WI38 (cell line): ENCODE data around the gene LMF1.

Source experiments
- H3K4me3 ChIP-seq: 2 replicates; pipeline ENCODE4 v1.5.1; 2011; ENCODE audit warnings: low read depth, mild to moderate bottlenecking, control low read depth, low read length
- TF ChIP-seq, protein P1 (sequence below): IDR thresholded peaks from 2 replicates; pipeline ENCODE4 v1.5.1; 2012; ENCODE audit warnings: low read depth, mild to moderate bottlenecking, control low read depth, low read length

LMF1 gene

DNA sequence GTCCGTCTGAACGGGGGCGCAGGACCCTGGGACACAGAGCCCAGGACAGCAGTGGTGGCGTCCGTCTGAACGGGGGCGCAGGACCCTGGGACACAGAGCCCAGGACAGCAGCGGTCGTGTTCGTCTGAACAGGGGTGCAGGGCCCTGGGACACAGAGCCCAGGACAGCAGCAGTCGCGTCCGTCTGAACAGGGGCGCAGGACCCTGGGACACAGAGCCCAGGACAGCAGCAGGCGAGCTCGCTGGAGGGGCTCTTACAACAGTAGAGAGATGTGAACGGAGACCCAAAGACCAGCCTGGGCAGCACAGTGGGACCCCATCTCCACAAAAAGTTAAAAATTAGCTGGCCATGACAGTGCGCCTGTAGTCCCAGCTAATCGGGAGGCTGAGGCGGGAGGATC lies 40.7 kb downstream of the LMF1 start:
- no peak overlapping the region for H3K4me3 ChIP-seq
- TF ChIP-seq, protein P1, sequence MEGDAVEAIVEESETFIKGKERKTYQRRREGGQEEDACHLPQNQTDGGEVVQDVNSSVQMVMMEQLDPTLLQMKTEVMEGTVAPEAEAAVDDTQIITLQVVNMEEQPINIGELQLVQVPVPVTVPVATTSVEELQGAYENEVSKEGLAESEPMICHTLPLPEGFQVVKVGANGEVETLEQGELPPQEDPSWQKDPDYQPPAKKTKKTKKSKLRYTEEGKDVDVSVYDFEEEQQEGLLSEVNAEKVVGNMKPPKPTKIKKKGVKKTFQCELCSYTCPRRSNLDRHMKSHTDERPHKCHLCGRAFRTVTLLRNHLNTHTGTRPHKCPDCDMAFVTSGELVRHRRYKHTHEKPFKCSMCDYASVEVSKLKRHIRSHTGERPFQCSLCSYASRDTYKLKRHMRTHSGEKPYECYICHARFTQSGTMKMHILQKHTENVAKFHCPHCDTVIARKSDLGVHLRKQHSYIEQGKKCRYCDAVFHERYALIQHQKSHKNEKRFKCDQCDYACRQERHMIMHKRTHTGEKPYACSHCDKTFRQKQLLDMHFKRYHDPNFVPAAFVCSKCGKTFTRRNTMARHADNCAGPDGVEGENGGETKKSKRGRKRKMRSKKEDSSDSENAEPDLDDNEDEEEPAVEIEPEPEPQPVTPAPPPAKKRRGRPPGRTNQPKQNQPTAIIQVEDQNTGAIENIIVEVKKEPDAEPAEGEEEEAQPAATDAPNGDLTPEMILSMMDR, result no peak

DNA sequence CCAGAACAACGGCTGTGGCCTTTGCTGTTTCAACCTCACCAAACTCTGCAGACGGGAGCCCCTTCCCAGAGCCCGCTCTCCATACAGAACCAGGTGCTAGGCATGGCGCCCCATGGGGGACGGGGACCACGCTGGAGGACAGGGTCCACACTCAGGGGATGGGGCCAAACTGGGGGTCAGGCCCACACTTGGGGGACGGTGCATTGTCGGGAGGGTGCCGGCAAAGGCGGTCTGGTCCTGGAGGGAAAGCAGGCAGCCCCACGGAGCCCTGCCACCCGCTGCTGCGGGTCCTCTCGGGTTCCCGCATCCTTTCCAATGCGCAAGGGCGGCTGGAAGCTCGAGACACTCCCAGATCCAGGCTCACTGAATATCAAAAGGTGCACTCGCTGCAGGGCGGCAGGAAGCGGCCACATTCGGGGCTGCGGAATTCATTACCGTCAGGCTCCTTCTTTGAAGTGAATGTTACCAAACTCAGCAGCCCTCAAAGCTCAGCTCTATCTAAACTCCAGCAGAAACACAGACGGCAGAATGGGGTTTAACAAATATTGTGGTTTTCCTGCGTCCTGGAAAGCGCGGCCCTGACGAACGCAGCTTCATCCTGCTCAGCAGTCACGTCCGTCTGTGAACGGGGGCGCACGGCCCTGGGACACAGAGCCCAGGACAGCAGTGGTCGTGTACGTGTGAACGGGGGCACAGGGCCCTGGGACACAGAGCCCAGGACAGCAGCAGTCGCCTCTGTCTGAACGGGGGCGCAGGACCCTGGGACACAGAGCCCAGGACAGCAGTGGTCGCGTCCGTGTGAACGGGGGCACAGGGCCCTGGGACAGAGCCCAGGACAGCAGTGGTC lies 41.3 kb downstream of the LMF1 start:
- no peak overlapping the region for H3K4me3 ChIP-seq
- TF ChIP-seq, protein P1, result no peak

DNA sequence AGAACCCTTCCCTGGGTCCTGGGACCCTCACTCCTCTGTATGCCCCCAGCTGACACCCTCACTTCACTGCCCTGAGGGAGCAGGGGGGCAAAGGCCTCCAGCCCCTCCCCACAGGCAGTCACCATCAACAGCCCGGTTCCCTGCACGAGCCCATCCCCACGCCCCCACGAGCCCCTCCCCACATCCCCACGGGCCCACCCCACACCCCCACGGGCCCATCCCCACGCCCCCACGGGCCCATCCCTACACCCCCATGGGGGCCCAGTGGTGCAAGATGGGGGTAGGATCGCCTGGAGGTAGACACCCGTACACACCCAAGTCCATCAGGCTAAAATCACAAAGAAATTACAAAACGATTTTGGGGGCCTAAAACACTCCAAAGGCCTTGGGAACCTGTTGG lies 42.3 kb downstream of the LMF1 start:
- no peak overlapping the region for H3K4me3 ChIP-seq
- TF ChIP-seq, protein P1, result no peak

DNA sequence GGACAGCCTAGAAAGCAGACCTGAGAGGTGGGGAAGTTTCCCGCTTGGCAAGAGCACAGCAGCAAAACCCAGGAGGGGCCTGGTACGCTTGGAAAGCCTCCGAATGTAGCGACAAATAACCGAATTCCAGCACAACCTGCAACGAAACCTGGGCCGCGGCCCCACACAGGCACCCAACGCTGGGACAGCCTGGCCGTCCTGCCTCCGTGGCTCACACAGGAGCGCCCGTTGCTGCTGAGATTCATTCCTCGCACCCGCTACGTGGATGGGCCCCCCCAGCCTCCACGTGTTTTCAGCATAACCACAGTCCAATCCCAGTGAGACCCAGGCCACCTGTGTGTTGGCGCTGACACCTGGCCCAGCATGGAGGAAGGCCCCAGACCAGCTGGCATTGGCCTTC lies 42.9 kb downstream of the LMF1 start:
- TF ChIP-seq, protein P1, result no peak
- H3K4me3 ChIP-seq, result no peak overlapping the region

DNA sequence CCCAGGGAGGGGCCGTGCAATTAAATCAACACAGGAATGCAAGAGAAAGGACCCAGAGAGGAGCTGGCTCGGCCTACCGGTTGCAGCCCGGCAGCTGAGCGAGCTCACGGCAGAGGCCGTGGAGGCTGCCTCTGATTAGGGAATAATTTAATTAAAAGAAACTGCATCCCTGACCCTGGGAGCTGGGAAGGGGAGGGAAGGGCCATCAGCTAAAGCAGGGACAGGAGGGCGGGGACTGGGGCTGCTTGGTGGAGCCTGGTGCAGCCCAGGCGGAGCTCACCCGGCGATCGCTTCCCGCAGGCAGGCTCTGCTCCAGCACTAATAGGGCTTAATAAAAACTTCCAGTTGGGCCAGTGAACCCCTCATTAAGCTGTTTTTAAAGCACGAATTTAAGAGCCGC lies 43.4 kb downstream of the LMF1 start:
- H3K4me3 ChIP-seq, result no peak overlapping the region
- TF ChIP-seq, protein P1, result no peak

DNA sequence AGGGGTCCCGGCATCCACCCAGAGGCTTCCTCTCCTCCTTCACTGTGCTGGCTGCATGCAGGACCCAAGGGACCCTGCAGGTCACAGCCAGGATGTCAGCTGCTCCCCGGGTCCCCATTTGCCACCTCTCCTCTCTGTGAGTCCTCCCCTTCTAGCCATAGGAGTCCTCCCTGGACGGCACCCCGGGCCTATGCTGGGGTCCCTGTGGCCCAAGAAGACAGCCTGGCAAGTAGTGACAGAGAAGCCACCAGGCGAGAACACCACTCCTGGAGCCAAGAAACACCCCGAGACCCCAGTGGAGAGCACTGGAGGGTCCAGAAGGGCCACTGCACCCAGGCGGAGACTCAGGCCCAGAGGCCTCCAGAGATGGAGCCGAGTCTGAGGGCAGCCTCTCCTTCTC lies 44.1 kb downstream of the LMF1 start:
- TF ChIP-seq, protein P1, result no peak
- H3K4me3 ChIP-seq, result no peak overlapping the region

DNA sequence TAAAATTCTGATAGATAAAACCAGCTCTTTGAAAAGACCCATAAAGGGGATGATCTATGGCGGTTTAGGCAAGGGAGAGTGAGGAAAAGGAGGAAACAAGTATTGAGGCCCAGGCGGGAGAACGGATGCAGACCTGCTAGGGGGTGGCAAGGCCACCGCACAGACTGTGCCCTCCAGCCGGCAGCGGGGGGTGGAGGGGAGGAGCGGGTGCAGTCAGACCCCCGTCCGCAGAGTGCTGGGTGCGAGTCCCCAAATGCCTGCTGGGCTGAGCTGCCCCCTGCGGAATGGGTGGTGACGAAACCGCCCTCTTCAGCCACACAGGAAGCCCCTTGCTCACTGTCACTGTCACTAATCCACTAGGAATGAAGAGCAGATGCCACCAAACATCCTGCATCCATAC lies 46.0 kb downstream of the LMF1 start:
- TF ChIP-seq, protein P1, result no peak
- no peak overlapping the region for H3K4me3 ChIP-seq
